ENCODE data around the gene HPN. TPM values are rescaled to one million over a fixed set of nuclear protein-coding genes. Genes with fewer than 3 reads are reported as not detected.

Gene HPN
- total RNA-seq, 4 donors from 2014 or later: 0.26 to 2.7 (median 0.68) TPM

DNA sequence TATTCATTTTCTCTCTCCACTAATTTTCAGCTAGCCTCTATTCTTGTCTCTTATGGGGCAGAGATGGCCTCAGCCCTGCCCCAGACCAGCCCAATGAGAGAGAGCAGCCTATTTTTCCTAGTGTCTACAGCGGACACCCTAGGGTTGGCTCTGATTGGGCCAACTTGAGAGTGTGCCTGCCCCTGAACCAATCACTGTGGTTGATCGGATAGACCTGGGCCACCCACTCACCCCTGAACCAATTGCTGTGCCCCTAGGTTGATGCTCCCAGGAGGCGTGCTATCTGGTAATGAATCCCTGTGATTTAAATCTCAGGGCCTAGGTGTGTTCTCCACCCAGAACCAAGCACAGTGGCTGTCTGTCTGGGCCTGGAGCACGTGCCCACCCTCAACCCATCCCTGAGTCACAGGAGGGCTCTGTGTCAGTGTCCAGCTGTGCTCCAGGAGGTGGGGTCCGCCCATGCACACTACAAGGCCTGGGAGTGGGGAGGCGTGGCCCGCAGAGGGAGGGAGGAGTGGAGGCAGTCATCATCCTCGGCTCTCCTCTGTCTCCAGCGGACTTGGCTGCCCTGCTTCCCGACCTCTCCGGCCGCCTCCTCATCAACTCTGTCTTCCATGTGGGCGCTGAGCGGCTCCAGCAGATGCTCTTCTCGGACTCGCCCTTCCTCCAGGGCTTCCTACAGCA, 26.1 kb upstream of the HPN start:
- Histone ChIP-seq H3K27me3 (no peaks in the 10 kb centered on the region), H3K4me1 (peaks cover 0 to 8% of the 10 kb centered on the region in 2 donors), H3K36me3 (no peaks in the 10 kb centered on the region), H3K4me3 (no peak overlapping the region), H3K27ac (no peak overlapping the region), H3K9me3 (no peaks in the 10 kb centered on the region)
- intact Hi-C loops (cut with DNase I; ENCODE audit: low total_unique reads): no loop called here
- TF ChIP-seq, protein P1, sequence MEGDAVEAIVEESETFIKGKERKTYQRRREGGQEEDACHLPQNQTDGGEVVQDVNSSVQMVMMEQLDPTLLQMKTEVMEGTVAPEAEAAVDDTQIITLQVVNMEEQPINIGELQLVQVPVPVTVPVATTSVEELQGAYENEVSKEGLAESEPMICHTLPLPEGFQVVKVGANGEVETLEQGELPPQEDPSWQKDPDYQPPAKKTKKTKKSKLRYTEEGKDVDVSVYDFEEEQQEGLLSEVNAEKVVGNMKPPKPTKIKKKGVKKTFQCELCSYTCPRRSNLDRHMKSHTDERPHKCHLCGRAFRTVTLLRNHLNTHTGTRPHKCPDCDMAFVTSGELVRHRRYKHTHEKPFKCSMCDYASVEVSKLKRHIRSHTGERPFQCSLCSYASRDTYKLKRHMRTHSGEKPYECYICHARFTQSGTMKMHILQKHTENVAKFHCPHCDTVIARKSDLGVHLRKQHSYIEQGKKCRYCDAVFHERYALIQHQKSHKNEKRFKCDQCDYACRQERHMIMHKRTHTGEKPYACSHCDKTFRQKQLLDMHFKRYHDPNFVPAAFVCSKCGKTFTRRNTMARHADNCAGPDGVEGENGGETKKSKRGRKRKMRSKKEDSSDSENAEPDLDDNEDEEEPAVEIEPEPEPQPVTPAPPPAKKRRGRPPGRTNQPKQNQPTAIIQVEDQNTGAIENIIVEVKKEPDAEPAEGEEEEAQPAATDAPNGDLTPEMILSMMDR (IDR thresholded peaks at IDR 0.05): no peak
- no peak for TF ChIP-seq POLR2A (IDR thresholded peaks at IDR 0.05)
- DNase-seq: peak in 1 of 2 donors; percentile 71

GRCh38 chr19:35015954-35016351, 25.6 kb upstream of the HPN start:
- Histone ChIP-seq H3K4me1 (peaks cover 0 to 8% of the 10 kb centered on the region in 2 donors), H3K27ac (no peak overlapping the region), H3K9me3 (no peaks in the 10 kb centered on the region), H3K27me3 (no peaks in the 10 kb centered on the region), H3K4me3 (no peak overlapping the region), H3K36me3 (no peaks in the 10 kb centered on the region)
- DNase-seq: no peak
- intact Hi-C loops (cut with DNase I; ENCODE audit: low total_unique reads): no loop called here
- TF ChIP-seq, protein P1 (IDR thresholded peaks at IDR 0.05): no peak
- TF ChIP-seq POLR2A (IDR thresholded peaks at IDR 0.05): no peak

- DNase-seq: no peak
- TF ChIP-seq, protein P1 (IDR thresholded peaks at IDR 0.05): no peak
- no peak for TF ChIP-seq POLR2A (IDR thresholded peaks at IDR 0.05)
- no peaks in the 10 kb centered on the region for H3K9me3 ChIP-seq
- H3K4me3 ChIP-seq: no peak overlapping the region
- no peaks in the 10 kb centered on the region for H3K36me3 ChIP-seq
- H3K4me1 ChIP-seq: peaks cover 0 to 6% of the 10 kb centered on the region in 2 donors
- no peak overlapping the region for H3K27ac ChIP-seq
- intact Hi-C loops (cut with DNase I; ENCODE audit: low total_unique reads): no loop called here
- H3K27me3 ChIP-seq: no peaks in the 10 kb centered on the region
These were observed 24.0 kb upstream of the HPN start for GRCh38 chr19:35017507-35017906.

- Histone ChIP-seq H3K9me3 (no peaks in the 10 kb centered on the region), H3K4me1 (no peaks in the 10 kb centered on the region), H3K27me3 (no peaks in the 10 kb centered on the region), H3K4me3 (no peak overlapping the region), H3K27ac (no peak overlapping the region), H3K36me3 (no peaks in the 10 kb centered on the region)
- no peak for TF ChIP-seq POLR2A (IDR thresholded peaks at IDR 0.05)
- TF ChIP-seq, protein P1 (IDR thresholded peaks at IDR 0.05): no peak
- no peak for DNase-seq
- intact Hi-C loops (cut with DNase I; ENCODE audit: low total_unique reads): no loop called here
These were observed 23.1 kb upstream of the HPN start for GRCh38 chr19:35018379-35018778.

- H3K9me3 ChIP-seq: no peaks in the 10 kb centered on the region
- no peak overlapping the region for H3K27ac ChIP-seq
- no peaks in the 10 kb centered on the region for H3K4me1 ChIP-seq
- no peak for DNase-seq
- H3K4me3 ChIP-seq: no peak overlapping the region
- no peaks in the 10 kb centered on the region for H3K27me3 ChIP-seq
- intact Hi-C loops (cut with DNase I; ENCODE audit: low total_unique reads): no loop called here
- H3K36me3 ChIP-seq: no peaks in the 10 kb centered on the region
- TF ChIP-seq POLR2A (IDR thresholded peaks at IDR 0.05): no peak
- TF ChIP-seq, protein P1 (IDR thresholded peaks at IDR 0.05): no peak
These were observed 22.4 kb upstream of the HPN start for GRCh38 chr19:35019144-35019543.

All from uterus (tissue), 4 donors.